GM12878 (cell line): ENCODE data around the gene KHK. TPM values are rescaled to one million over a fixed set of nuclear protein-coding genes. Genes with fewer than 3 reads are reported as not detected.

Experiments used
- ATAC-seq: fragments of 200-7000 bp; cut with Tn5 transposase; 3 replicates; pipeline ENCODE4 v1.9.1; 2020; ENCODE audit warnings: mild to moderate bottlenecking, moderate library complexity
- BruUV-seq: library from RNA; stranded (reverse); fragments of 400-500 nt; replicated peaks from 2 replicates; lab custom pipeline; 2021; lab: Mats Ljungman, UMichigan
- CTCF ChIA-PET: fragments of 300-600 bp; sonication (Branson Sonifier 250); formaldehyde crosslinking; extraction: SDS; loops from one replicate; lab custom pipeline; 2021; ENCODE audit warnings: inconsistent platforms; lab: Yijun Ruan, JAX
- POLR2A ChIA-PET: fragments of 350-600 bp; formaldehyde crosslinking; extraction: SDS; loops from one replicate; lab custom pipeline; 2021; ENCODE audit warnings: inconsistent platforms; lab: Charles Lee
- RAD21 ChIA-PET: fragments of 300-600 bp; sonication (Branson Sonifier 250); formaldehyde crosslinking; loops from one replicate; lab custom pipeline; 2023; ENCODE audit warnings: antibody characterized with exemption; ENCODE audit not compliant: unreplicated experiment; lab: Charles Lee
- SMC1A ChIA-PET: fragments of 300-600 bp; sonication (Branson Sonifier 250); formaldehyde crosslinking; loops from one replicate; lab custom pipeline; 2023; ENCODE audit not compliant: unreplicated experiment, uncharacterized antibody; lab: Charles Lee
- DNase-seq: peaks from one replicate; pipeline ENCODE4 v3.0.0-alpha.2; 2011; ENCODE audit warnings: low read depth, low spot score
- FAIRE-seq: peaks from 3 replicates; lab custom pipeline; 2011; peaks lifted over from hg19 to GRCh38; lab: Jason Lieb, UNC
- H2AFZ ChIP-seq: 2 replicates; pipeline ENCODE4 v1.6.0; 2011; ENCODE audit warnings: low read depth, low read length, control low read depth; ENCODE audit not compliant: control insufficient read depth
- H3K27ac ChIP-seq: 2 replicates; pipeline ENCODE4 v1.5.1; 2011; ENCODE audit warnings: control low read depth; ENCODE audit not compliant: control insufficient read depth, insufficient read depth
- H3K27me3 ChIP-seq, 2 experiments: replicated peaks in 1 of 2; 2 replicates each; pipeline versions ENCODE4 v1.6.0 to v1.6.1; 2011; ENCODE audit warnings: low read length in 1 of 2; ENCODE audit not compliant: control insufficient read depth in 2 of 2, insufficient read depth in 2 of 2
- H3K36me3 ChIP-seq, 2 experiments: 2 replicates each; pipeline ENCODE4 v1.5.1; 2011; ENCODE audit warnings: low read length in 1 of 2; ENCODE audit not compliant: control insufficient read depth in 2 of 2, insufficient read depth in 2 of 2
- H3K4me1 ChIP-seq: 2 replicates; pipeline ENCODE4 v1.6.1; 2011; ENCODE audit warnings: mild to moderate bottlenecking, low read length, moderate library complexity, mixed read lengths; ENCODE audit not compliant: control insufficient read depth, insufficient read depth
- H3K4me2 ChIP-seq: 2 replicates; pipeline ENCODE4 v1.6.0; 2011; ENCODE audit warnings: control low read depth; ENCODE audit not compliant: control insufficient read depth, insufficient read depth
- H3K4me3 ChIP-seq: fragments of 200-600 bp; sonication (generic); 2 replicates; pipeline ENCODE4 v1.5.1; 2016
- H3K79me2 ChIP-seq: 2 replicates; pipeline ENCODE4 v1.6.0; 2011; ENCODE audit warnings: low read length; ENCODE audit not compliant: control insufficient read depth, insufficient read depth
- H3K9ac ChIP-seq: 2 replicates; pipeline ENCODE4 v1.8.0; 2011; ENCODE audit warnings: low read length, control low read depth, mixed read lengths; ENCODE audit not compliant: control insufficient read depth, insufficient read depth
- H3K9me3 ChIP-seq: replicated peaks from 3 replicates; pipeline ENCODE4 v1.5.1; 2011; ENCODE audit warnings: mild to moderate bottlenecking, low read length; ENCODE audit not compliant: control insufficient read depth, insufficient read depth
- H4K20me1 ChIP-seq: 2 replicates; pipeline ENCODE4 v1.6.0; 2011; ENCODE audit not compliant: control insufficient read depth, insufficient read depth
- ASH2L ChIP-seq: fragments of 300-600, 200-600 bp; sonication (generic); IDR thresholded peaks from 2 replicates; pipeline ENCODE4 v1.6.1; 2017; ENCODE audit warnings: low read depth, mild to moderate bottlenecking, borderline replicate concordance
- ATF7 ChIP-seq: fragments of 450-650 bp; IDR thresholded peaks from 2 replicates; pipeline ENCODE4 v1.6.1; 2016; ENCODE audit warnings: low read depth, mild to moderate bottlenecking
- BCL11A ChIP-seq: IDR thresholded peaks from 2 replicates; pipeline ENCODE4 v1.6.1; 2011; ENCODE audit warnings: low read depth, low read length
- CHD4 ChIP-seq: fragments of 200-600 bp; sonication (generic); IDR thresholded peaks from 2 replicates; pipeline ENCODE4 v1.6.1; 2016; ENCODE audit warnings: mild to moderate bottlenecking
- CREM ChIP-seq: IDR thresholded peaks from 2 replicates; pipeline ENCODE4 v1.6.1; 2014; ENCODE audit warnings: antibody characterized with exemption, low read depth
- ETV6 ChIP-seq, 2 experiments: fragments of 450-650 bp in 1 of 2; IDR thresholded peaks in 1 of 2; conservative IDR thresholded peaks in 1 of 2; 2 replicates each; pipeline ENCODE4 v1.6.1; 2014; ENCODE audit warnings: antibody characterized with exemption in 1 of 2, borderline replicate concordance in 1 of 2, low read depth in 1 of 2, mild to moderate bottlenecking in 1 of 2, moderate library complexity in 1 of 2
- GABPA ChIP-seq: IDR thresholded peaks from 2 replicates; pipeline ENCODE4 v1.6.1; 2014; ENCODE audit warnings: antibody characterized with exemption, low read depth, mild to moderate bottlenecking, inconsistent platforms
- MYB ChIP-seq: fragments of 150-350 bp; IDR thresholded peaks from 2 replicates; pipeline ENCODE4 v1.6.1; 2014; ENCODE audit warnings: mild to moderate bottlenecking, low read depth, low read length, borderline replicate concordance
- NBN ChIP-seq: fragments of 450-650 bp; IDR thresholded peaks from 2 replicates; pipeline ENCODE4 v1.6.1; 2016
- RBBP5 ChIP-seq: fragments of 200-600 bp; sonication (generic); conservative IDR thresholded peaks from 2 replicates; pipeline ENCODE4 v1.6.1; 2016
- SRF ChIP-seq, 2 experiments: IDR thresholded peaks; 2 replicates each; pipeline ENCODE4 v1.6.1; 2011; ENCODE audit warnings: low read depth in 2 of 2, low read length in 2 of 2, mild to moderate bottlenecking in 1 of 2, moderate library complexity in 1 of 2
- SUZ12 ChIP-seq: fragments of 200-600 bp; sonication (generic); IDR thresholded peaks from one replicate; pipeline ENCODE4 v1.6.1; 2018; ENCODE audit warnings: antibody characterized with exemption, mild to moderate bottlenecking; ENCODE audit not compliant: unreplicated experiment
- ZNF274 ChIP-seq: IDR thresholded peaks from one replicate; pipeline ENCODE4 v1.8.0; 2011; ENCODE audit not compliant: insufficient read length, insufficient read depth
- ZSCAN29 ChIP-seq: fragments of 450-650 bp; IDR thresholded peaks from 2 replicates; pipeline ENCODE4 v1.6.1; 2017; ENCODE audit warnings: mild to moderate bottlenecking, moderate library complexity
- WGBS: methylation state at CpG from one replicate; pipeline ENCODE4 v1.1.6; 2016; ENCODE audit warnings: low lambda C conversion rate; ENCODE audit not compliant: insufficient replicate concordance, insufficient coverage; ENCODE audit errors: missing lambda C conversion rate; 5-methylcytosine and 5-hydroxymethylcytosine counted together
- in situ Hi-C: fragments of 300-500 bp; cut with MboI; formaldehyde crosslinking; loops from 9 replicates; pipeline ENCODE4 v1.14.3; 2018; ENCODE audit warnings: mixed read lengths
- intact Hi-C: fragments of 100-400 bp; cut with micrococcal nuclease; formaldehyde crosslinking; loops from one replicate; pipeline ENCODE4 v1.14.2; 2022; ENCODE audit not compliant: unreplicated experiment
- polyA plus RNA-seq, 11 experiments: library from polyadenylated mRNA; depleted of rRNA in 4 of 11; unstranded in 6 of 11; stranded (reverse) in 5 of 11; fragments of >200 nt; fragmentation: Nextera tagmentation in 4 of 11; fragmentation: Illumina TruSeq in 1 of 11; extraction: Ambion mirVana in 4 of 11; extraction: Trizol in 1 of 11; gene quantifications; 1 replicate in 1 of 11; 2 replicates in 10 of 11; pipeline versions ENCODE4 v1.2.1 to v1.2.3, GENCODE V29; 2011 to 2016; ENCODE audit warnings: inconsistent platforms in 2 of 11, missing spikeins in 2 of 11, low read depth in 1 of 11
- total RNA-seq, 4 experiments: library from RNA; depleted of rRNA in 3 of 4; stranded (reverse); fragments of >200 nt in 3 of 4; fragmentation: Illumina TruSeq in 1 of 4; extraction: Trizol in 1 of 4; gene quantifications; 2 replicates each; pipeline versions ENCODE4 v1.2.1 to v1.2.3, GENCODE V29; 2013 to 2021
- TF ChIP-seq, protein P1 (sequence below): fragments of 450-650 bp; IDR thresholded peaks from 2 replicates; pipeline ENCODE4 v1.6.1; 2016; ENCODE audit warnings: mild to moderate bottlenecking
- TF ChIP-seq, protein P2 (sequence below): IDR thresholded peaks from 2 replicates; pipeline ENCODE4 v1.6.1; 2012; ENCODE audit warnings: low read depth, low read length, improper control_type of control experiment
- TF ChIP-seq, protein P3 (sequence below): fragments of 450-650 bp; formaldehyde crosslinking; IDR thresholded peaks from 2 replicates; pipeline ENCODE4 v1.4.0; 2020; ENCODE audit warnings: mild to moderate bottlenecking, moderate library complexity

Gene KHK
- total and polyA plus RNA-seq, 10 of the 15 experiments (the other 5 are each of a cell fraction or from before 2014, with no cell fraction given), result 0.31 to 11.8 (median 3.9) TPM

DNA sequence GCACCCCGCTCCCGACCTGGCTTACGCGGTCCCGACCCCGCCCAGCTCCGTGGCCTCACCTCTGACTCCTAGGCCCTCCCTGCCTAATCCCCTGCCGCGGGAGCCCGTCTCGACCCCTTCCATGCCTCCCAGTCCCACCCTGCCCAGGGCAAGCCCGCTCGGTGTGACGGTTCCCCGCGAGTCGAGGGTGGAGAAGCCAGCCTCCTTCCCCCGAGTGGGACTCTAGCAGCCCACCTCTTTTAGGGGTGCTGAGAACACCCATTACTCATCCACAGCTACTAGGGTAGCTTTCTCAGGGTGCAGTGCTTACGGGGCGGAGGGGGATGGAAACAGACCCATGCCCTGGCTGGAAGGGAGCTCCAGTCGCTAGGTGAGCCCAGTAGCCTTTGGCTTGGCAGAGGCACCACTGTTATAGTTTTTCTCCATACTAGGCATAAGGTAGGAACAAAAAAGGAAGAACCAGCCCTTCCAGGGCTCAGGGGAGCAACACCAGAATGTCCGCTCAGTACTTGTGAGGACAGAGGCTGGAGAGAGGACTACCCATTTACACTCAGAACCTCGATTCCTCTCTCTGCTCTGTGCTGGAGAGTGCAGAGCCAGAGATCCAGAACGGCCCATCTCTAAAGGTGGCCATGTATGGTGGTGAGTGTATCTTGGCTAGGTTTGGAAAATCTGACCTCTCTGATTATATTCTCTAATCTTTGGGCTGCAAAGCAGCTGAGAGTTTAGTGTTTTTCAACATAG, 34.5 kb upstream of the KHK start:
- ChIA-PET POLR2A (interaction anchor here (1.1 to 8.9 kb wide), 9 partner anchors 8 to 70 kb away, joined by 3 to 139 read pairs (median 15); partner anchors contain the start of genes KHK and OST4), SMC1A (interaction anchor here (0.6 to 3.1 kb wide), 12 partner anchors 9 to 378 kb away, joined by 3 to 33 read pairs (median 5); partner anchors contain the start of genes OST4 and TMEM214), RAD21 (interaction anchor here (0.8 to 3.4 kb wide), 14 partner anchors 11 to 90 kb away, joined by 3 to 31 read pairs (median 5); partner anchors contain the start of genes KHK, OST4 and PREB), CTCF (interaction anchor here (0.7 to 3.5 kb wide), 13 partner anchors 11 to 228 kb away, joined by 3 to 28 read pairs (median 9); partner anchors contain the start of genes KHK, PREB and TMEM214)
- FAIRE-seq, result no peak
- 0 out of 2 replicates have a peak overlapping the region, but pooled peaks have one; percentile 22 for H3K27ac ChIP-seq
- H3K4me2 ChIP-seq, result peak overlapping the region; percentile 75
- no peaks in the 10 kb centered on the region for H3K27me3 ChIP-seq
- peaks cover 3 to 20% of the 10 kb centered on the region in 2 experiments for H3K36me3 ChIP-seq
- no peaks in the 10 kb centered on the region for H4K20me1 ChIP-seq
- no TSS peak for BruUV-seq
- H3K79me2 ChIP-seq, result 0 out of 2 replicates have a peak, but pooled peaks cover 1% of the 10 kb centered on the region
- ATAC-seq, result no peak; the same call in 2 of the 3 replicates
- H3K4me3 ChIP-seq, result peak overlapping the region; percentile 99
- peaks cover 9% of the 10 kb centered on the region for H3K4me1 ChIP-seq
- peak overlapping the region; percentile 63 for H3K9ac ChIP-seq
- in situ Hi-C loops (no loop called here), intact Hi-C loops (loop anchor here (5.0 kb wide), 1 partner anchor 265 kb away; the partner anchor contains the start of gene CENPA)
- no peaks in the 10 kb centered on the region for H3K9me3 ChIP-seq
- no peak overlapping the region; the same call in none of the 2 replicates for H2AFZ ChIP-seq
- 9% methylated on average over 22 of the region's 24 CpGs for WGBS
- DNase-seq, result no peak
- no peak for TF ChIP-seq BCL11A
- TF ChIP-seq SRF (IDR thresholded peaks at IDR 0.05; ENCODE audit: low read depth in 2 of 2, low read length in 2 of 2), result no peak
- no peak for TF ChIP-seq CREM
- TF ChIP-seq NBN, result no peak
- TF ChIP-seq CHD4, result no peak
- TF ChIP-seq ZNF274, result no peak
- no peak for TF ChIP-seq ZSCAN29
- no peak for TF ChIP-seq ATF7
- no peak for TF ChIP-seq SUZ12
- TF ChIP-seq, protein P1, sequence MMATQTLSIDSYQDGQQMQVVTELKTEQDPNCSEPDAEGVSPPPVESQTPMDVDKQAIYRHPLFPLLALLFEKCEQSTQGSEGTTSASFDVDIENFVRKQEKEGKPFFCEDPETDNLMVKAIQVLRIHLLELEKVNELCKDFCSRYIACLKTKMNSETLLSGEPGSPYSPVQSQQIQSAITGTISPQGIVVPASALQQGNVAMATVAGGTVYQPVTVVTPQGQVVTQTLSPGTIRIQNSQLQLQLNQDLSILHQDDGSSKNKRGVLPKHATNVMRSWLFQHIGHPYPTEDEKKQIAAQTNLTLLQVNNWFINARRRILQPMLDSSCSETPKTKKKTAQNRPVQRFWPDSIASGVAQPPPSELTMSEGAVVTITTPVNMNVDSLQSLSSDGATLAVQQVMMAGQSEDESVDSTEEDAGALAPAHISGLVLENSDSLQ, result no peak
- no peak for TF ChIP-seq GABPA
- TF ChIP-seq RBBP5, result no peak
- TF ChIP-seq, protein P2, sequence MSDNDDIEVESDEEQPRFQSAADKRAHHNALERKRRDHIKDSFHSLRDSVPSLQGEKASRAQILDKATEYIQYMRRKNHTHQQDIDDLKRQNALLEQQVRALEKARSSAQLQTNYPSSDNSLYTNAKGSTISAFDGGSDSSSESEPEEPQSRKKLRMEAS, result no peak
- TF ChIP-seq, protein P3, sequence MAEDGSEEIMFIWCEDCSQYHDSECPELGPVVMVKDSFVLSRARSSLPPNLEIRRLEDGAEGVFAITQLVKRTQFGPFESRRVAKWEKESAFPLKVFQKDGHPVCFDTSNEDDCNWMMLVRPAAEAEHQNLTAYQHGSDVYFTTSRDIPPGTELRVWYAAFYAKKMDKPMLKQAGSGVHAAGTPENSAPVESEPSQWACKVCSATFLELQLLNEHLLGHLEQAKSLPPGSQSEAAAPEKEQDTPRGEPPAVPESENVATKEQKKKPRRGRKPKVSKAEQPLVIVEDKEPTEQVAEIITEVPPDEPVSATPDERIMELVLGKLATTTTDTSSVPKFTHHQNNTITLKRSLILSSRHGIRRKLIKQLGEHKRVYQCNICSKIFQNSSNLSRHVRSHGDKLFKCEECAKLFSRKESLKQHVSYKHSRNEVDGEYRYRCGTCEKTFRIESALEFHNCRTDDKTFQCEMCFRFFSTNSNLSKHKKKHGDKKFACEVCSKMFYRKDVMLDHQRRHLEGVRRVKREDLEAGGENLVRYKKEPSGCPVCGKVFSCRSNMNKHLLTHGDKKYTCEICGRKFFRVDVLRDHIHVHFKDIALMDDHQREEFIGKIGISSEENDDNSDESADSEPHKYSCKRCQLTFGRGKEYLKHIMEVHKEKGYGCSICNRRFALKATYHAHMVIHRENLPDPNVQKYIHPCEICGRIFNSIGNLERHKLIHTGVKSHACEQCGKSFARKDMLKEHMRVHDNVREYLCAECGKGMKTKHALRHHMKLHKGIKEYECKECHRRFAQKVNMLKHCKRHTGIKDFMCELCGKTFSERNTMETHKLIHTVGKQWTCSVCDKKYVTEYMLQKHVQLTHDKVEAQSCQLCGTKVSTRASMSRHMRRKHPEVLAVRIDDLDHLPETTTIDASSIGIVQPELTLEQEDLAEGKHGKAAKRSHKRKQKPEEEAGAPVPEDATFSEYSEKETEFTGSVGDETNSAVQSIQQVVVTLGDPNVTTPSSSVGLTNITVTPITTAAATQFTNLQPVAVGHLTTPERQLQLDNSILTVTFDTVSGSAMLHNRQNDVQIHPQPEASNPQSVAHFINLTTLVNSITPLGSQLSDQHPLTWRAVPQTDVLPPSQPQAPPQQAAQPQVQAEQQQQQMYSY (CRISPR knock-in tag), result no peak
- no peak for TF ChIP-seq ETV6 (conservative IDR thresholded peaks at IDR 0.05 in 1 of 2, IDR thresholded peaks at IDR 0.05 in 1 of 2; ENCODE audit: borderline replicate concordance in 1 of 2, low read depth in 1 of 2)
- TF ChIP-seq ASH2L, result no peak
- no peak for TF ChIP-seq MYB
